Mammary epithelial cell (primary cell): ENCODE data around the gene NBEA.

Source experiments
- CTCF ChIP-seq, 2 donors: IDR thresholded peaks in 1 of 2; conservative IDR thresholded peaks in 1 of 2; 2 replicates each; pipeline ENCODE4 v1.5.1; 2011 to 2012; ENCODE audit warnings: inconsistent platforms in 2 of 2, low read length in 2 of 2, mild to moderate bottlenecking in 2 of 2, control low read depth in 1 of 2, low read depth in 1 of 2; ENCODE audit not compliant: insufficient read depth in 1 of 2; ENCODE audit errors: extremely low read depth in 1 of 2
- EZH2 ChIP-seq: IDR thresholded peaks from 2 replicates; pipeline ENCODE4 v1.6.1; 2012; ENCODE audit warnings: low read length, inconsistent platforms, borderline replicate concordance

DNA sequence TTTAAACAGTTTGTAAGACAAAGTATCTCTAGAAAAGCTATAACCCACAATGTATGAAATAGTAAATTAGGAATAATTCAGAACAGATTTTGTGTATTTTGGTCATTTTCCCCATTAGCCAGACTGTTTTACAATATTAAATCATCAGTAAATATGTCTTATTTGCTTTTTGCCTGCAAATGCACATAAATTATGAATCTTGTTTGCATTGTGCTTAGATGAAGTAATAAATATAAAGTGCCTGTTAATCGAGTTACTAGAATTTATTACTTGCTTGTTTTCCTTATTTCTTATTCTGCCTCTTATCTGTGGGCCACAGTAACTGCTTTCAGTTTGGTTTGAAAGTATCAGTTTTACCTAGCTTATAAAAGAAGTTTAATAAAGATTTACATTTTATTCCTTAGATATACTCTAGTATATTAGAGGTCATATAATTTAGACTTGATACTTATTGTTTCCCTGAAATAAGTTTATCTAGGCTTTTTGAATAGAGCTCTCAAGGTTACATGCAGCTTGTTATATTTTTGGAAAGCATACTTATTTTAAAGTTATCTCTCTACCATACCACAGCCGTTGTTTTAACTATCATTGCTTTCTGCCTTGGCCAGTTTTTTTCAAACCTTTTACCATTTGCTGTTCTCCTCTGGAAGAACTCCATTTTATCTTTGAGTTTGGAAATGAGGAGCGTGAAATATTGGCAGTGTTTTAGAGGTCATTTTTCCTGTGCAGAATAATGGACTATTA, 238.0 kb downstream of the NBEA start:
- TF ChIP-seq EZH2: no peak
- TF ChIP-seq CTCF (conservative IDR thresholded peaks at IDR 0.05 in 1 of 2, IDR thresholded peaks at IDR 0.05 in 1 of 2; ENCODE audit: extremely low read depth in 1 of 2, insufficient read depth in 1 of 2, low read depth in 1 of 2, low read length in 2 of 2): no peak
